Choroid plexus epithelial cell (primary cell): ENCODE results near the gene OR52A1.

ENCODE experiments used
- DNase-seq: peaks from one replicate; pipeline ENCODE4 v3.0.0-alpha.2; 2010; ENCODE audit warnings: low read depth
- H3K4me3 ChIP-seq: 2 replicates; pipeline ENCODE4 v1.5.1; 2011; ENCODE audit warnings: low read depth, mild to moderate bottlenecking, control low read depth, low read length, moderate library complexity
- CTCF ChIP-seq: conservative IDR thresholded peaks from 2 replicates; pipeline ENCODE4 v1.5.1; 2011; ENCODE audit warnings: low read depth, mild to moderate bottlenecking, control low read depth, inconsistent platforms, low read length, moderate library complexity

The OR52A1 gene

GRCh38 chr11:5115339-5115738 is 39.2 kb downstream of the OR52A1 start:
- no peak for DNase-seq
- no peak for TF ChIP-seq CTCF
- no peak overlapping the region for H3K4me3 ChIP-seq

GRCh38 chr11:5107285-5107684 is 47.3 kb downstream of the OR52A1 start:
- no peak overlapping the region for H3K4me3 ChIP-seq
- TF ChIP-seq CTCF = no peak
- DNase-seq = no peak

- no peak overlapping the region for H3K4me3 ChIP-seq
- no peak for DNase-seq
- no peak for TF ChIP-seq CTCF
Observed at GRCh38 chr11:5103066-5103465, 51.5 kb downstream of the OR52A1 start.

GRCh38 chr11:5102246-5102645 is 52.3 kb downstream of the OR52A1 start:
- no peak for TF ChIP-seq CTCF
- no peak overlapping the region for H3K4me3 ChIP-seq
- DNase-seq = no peak

- H3K4me3 ChIP-seq = no peak overlapping the region
Observed at GRCh38 chr11:5096011-5096410, 58.5 kb downstream of the OR52A1 start.

More at GRCh38 chr11:5096011-5096410, 58.5 kb downstream of the OR52A1 start:
- TF ChIP-seq CTCF = no peak
- no peak for DNase-seq
